H1 (cell line): ENCODE data around the gene SLC6A12.
A peak's percentile ranks its signal among the peaks of the same experiment; 100 is the strongest.

ENCODE experiments used
- BRCA1 ChIP-seq: IDR thresholded peaks from 2 replicates; pipeline ENCODE4 v1.6.1; 2012; ENCODE audit warnings: low read depth, low read length, improper control_type of control experiment
- CREB1 ChIP-seq: IDR thresholded peaks from 2 replicates; pipeline ENCODE4 v1.6.1; 2012; ENCODE audit warnings: inconsistent platforms
- GABPA ChIP-seq: IDR thresholded peaks from 2 replicates; pipeline ENCODE4 v1.6.1; 2011; ENCODE audit warnings: mild to moderate bottlenecking, low read length, moderate library complexity, borderline replicate concordance; ENCODE audit not compliant: insufficient read depth
- JUN ChIP-seq: IDR thresholded peaks from 2 replicates; pipeline ENCODE4 v1.6.1; 2011; ENCODE audit warnings: low read depth, mild to moderate bottlenecking, improper control_type of control experiment, low read length
- JUND ChIP-seq: IDR thresholded peaks from 2 replicates; pipeline ENCODE4 v1.6.1; 2011; ENCODE audit warnings: mild to moderate bottlenecking, improper control_type of control experiment, low read length
- MAFK ChIP-seq: IDR thresholded peaks from 2 replicates; pipeline ENCODE4 v1.6.1; 2012; ENCODE audit warnings: low read depth, mild to moderate bottlenecking, improper control_type of control experiment, low read length
- POLR2A ChIP-seq, 2 experiments: IDR thresholded peaks; 1 replicate in 1 of 2; 2 replicates in 1 of 2; pipeline ENCODE4 v1.6.1; 2011; ENCODE audit warnings: low read depth in 2 of 2, low read length in 2 of 2, mild to moderate bottlenecking in 2 of 2; ENCODE audit errors: control extremely low read depth in 1 of 2
- POLR2AphosphoS5 ChIP-seq: IDR thresholded peaks from 2 replicates; pipeline ENCODE4 v1.6.1; 2011; ENCODE audit warnings: low read depth, low read length
- RAD21 ChIP-seq, 2 experiments: IDR thresholded peaks in 1 of 2; conservative IDR thresholded peaks in 1 of 2; 2 replicates each; pipeline ENCODE4 v1.6.1; 2011; ENCODE audit warnings: low read depth in 2 of 2, low read length in 2 of 2, improper control_type of control experiment in 1 of 2, inconsistent platforms in 1 of 2, mild to moderate bottlenecking in 1 of 2, moderate library complexity in 1 of 2
- SRF ChIP-seq: IDR thresholded peaks from 2 replicates; pipeline ENCODE4 v1.6.1; 2011; ENCODE audit warnings: mild to moderate bottlenecking, low read depth, low read length, moderate library complexity
- TBP ChIP-seq: IDR thresholded peaks from 2 replicates; pipeline ENCODE4 v1.6.1; 2011; ENCODE audit warnings: low read depth, low read length, improper control_type of control experiment
- ZNF274 ChIP-seq: IDR thresholded peaks from 2 replicates; pipeline ENCODE4 v1.7.0; 2012; ENCODE audit warnings: low read length, borderline replicate concordance; ENCODE audit errors: extremely low read depth
- TF ChIP-seq, protein P1 (sequence below), 3 experiments: IDR thresholded peaks; 1 replicate in 2 of 3; 2 replicates in 1 of 3; pipeline versions ENCODE4 v1.5.1 to v1.6.1; 2011; ENCODE audit warnings: low read length in 3 of 3, mild to moderate bottlenecking in 3 of 3, inconsistent platforms in 2 of 3, low read depth in 1 of 3, moderate library complexity in 1 of 3; ENCODE audit not compliant: insufficient read depth in 1 of 3; ENCODE audit errors: control extremely low read depth in 1 of 3
- TF ChIP-seq, protein P2 (sequence below): IDR thresholded peaks from 2 replicates; pipeline ENCODE4 v1.6.1; 2012; ENCODE audit warnings: inconsistent platforms

DNA sequence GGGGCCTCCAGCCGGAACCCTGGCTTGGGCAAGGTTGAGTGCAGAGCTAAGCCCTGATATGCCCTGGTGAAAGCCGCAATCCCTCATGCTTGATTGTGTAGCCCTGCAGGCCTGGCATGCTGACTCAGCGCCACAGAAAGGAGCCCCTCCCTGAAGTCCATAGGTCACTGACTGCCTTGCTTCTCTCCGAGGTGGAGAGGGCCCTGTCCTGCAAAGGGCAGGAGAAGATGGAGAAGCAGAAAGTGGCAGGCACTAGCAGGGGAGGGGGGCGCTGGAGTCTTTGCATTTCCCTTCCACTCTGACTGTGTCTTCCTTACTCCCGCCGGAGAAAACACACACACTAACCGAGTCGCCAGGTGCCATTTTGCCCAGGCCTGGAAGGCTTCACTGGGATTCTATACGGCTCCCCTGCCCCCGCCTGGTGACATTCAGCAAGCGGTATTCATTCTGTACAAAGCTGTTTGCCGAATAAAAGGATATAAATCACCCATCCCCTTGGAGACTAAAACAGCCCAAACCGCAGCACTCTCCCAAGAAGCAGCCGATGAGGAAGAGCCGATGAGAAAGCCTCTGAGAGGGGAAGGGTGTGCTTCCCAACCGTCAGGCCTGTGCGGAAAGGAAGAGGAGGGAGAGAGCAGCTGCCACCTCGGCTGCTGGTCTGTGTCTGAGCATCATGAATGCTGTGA, 69.8 kb downstream of the SLC6A12 start:
- TF ChIP-seq, protein P1, sequence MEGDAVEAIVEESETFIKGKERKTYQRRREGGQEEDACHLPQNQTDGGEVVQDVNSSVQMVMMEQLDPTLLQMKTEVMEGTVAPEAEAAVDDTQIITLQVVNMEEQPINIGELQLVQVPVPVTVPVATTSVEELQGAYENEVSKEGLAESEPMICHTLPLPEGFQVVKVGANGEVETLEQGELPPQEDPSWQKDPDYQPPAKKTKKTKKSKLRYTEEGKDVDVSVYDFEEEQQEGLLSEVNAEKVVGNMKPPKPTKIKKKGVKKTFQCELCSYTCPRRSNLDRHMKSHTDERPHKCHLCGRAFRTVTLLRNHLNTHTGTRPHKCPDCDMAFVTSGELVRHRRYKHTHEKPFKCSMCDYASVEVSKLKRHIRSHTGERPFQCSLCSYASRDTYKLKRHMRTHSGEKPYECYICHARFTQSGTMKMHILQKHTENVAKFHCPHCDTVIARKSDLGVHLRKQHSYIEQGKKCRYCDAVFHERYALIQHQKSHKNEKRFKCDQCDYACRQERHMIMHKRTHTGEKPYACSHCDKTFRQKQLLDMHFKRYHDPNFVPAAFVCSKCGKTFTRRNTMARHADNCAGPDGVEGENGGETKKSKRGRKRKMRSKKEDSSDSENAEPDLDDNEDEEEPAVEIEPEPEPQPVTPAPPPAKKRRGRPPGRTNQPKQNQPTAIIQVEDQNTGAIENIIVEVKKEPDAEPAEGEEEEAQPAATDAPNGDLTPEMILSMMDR (IDR thresholded peaks at IDR 0.05; ENCODE audit: control extremely low read depth in 1 of 3, insufficient read depth in 1 of 3, low read depth in 1 of 3, low read length in 3 of 3), result no peak
- TF ChIP-seq TBP (no peak), RAD21 (IDR thresholded peaks at IDR 0.05 in 1 of 2, conservative IDR thresholded peaks at IDR 0.05 in 1 of 2; ENCODE audit: low read depth in 2 of 2, low read length in 2 of 2) (no peak; a peak in 1 of 4 replicates), JUND (no peak), GABPA (no peak), SRF (no peak), POLR2AphosphoS5 (no peak), BRCA1 (no peak), ZNF274 (no peak), POLR2A (IDR thresholded peaks at IDR 0.05; ENCODE audit: control extremely low read depth in 1 of 2, low read depth in 2 of 2, low read length in 2 of 2) (no peak), CREB1 (no peak), MAFK (peak; percentile 83; the same call in 1 of the 2 replicates), JUN (no peak)
- TF ChIP-seq, protein P2, sequence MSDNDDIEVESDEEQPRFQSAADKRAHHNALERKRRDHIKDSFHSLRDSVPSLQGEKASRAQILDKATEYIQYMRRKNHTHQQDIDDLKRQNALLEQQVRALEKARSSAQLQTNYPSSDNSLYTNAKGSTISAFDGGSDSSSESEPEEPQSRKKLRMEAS, result no peak
